ENCODE data around the gene PTDSS2. TPM values are rescaled to one million over a fixed set of nuclear protein-coding genes. Genes with fewer than 3 reads are reported as not detected.

PTDSS2 gene
- total RNA-seq, 1 experiment from 2014 or later = 30.4 TPM

- CTCF ChIA-PET = no interaction called here
- Mint-ChIP-seq H3K36me3 (ENCODE audit: insufficient read depth, unreplicated experiment) (peaks cover 4% of the 10 kb centered on the region), H3K9me3 (ENCODE audit: low read depth, unreplicated experiment) (no peaks in the 10 kb centered on the region), H3K27ac (ENCODE audit: unreplicated experiment) (no peak overlapping the region), H3K4me1 (ENCODE audit: low read depth, unreplicated experiment) (peaks cover 10% of the 10 kb centered on the region), H3K4me3 (ENCODE audit: low read depth, unreplicated experiment) (no peak overlapping the region), H3K27me3 (ENCODE audit: unreplicated experiment) (no peaks in the 10 kb centered on the region)
- no TSS peak for BruUV-seq (replicated peaks)
- intact Hi-C loops (cut with micrococcal nuclease; ENCODE audit: unreplicated experiment) = no loop called here
- TF ChIP-seq, protein P1, sequence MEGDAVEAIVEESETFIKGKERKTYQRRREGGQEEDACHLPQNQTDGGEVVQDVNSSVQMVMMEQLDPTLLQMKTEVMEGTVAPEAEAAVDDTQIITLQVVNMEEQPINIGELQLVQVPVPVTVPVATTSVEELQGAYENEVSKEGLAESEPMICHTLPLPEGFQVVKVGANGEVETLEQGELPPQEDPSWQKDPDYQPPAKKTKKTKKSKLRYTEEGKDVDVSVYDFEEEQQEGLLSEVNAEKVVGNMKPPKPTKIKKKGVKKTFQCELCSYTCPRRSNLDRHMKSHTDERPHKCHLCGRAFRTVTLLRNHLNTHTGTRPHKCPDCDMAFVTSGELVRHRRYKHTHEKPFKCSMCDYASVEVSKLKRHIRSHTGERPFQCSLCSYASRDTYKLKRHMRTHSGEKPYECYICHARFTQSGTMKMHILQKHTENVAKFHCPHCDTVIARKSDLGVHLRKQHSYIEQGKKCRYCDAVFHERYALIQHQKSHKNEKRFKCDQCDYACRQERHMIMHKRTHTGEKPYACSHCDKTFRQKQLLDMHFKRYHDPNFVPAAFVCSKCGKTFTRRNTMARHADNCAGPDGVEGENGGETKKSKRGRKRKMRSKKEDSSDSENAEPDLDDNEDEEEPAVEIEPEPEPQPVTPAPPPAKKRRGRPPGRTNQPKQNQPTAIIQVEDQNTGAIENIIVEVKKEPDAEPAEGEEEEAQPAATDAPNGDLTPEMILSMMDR (IDR thresholded peaks at IDR 0.05; ENCODE audit: unreplicated experiment) = no peak
- DNase-seq = no peak
Measured at GRCh38 chr11:473415-473814, 23.3 kb downstream of the PTDSS2 start.

- CTCF ChIA-PET = interaction anchor here (0.7 kb wide), 1 partner anchor 79 kb away, joined by 3 read pairs; no protein-coding TSS in a partner anchor
- no peaks in the 10 kb centered on the region for H3K27me3 Mint-ChIP-seq (ENCODE audit: unreplicated experiment)
- H3K4me1 Mint-ChIP-seq (ENCODE audit: low read depth, unreplicated experiment) = peaks cover 10% of the 10 kb centered on the region
- H3K4me3 Mint-ChIP-seq (ENCODE audit: low read depth, unreplicated experiment) = no peak overlapping the region
- no peak overlapping the region for H3K27ac Mint-ChIP-seq (ENCODE audit: unreplicated experiment)
- H3K9me3 Mint-ChIP-seq (ENCODE audit: low read depth, unreplicated experiment) = no peaks in the 10 kb centered on the region
- intact Hi-C loops (cut with micrococcal nuclease; ENCODE audit: unreplicated experiment) = no loop called here
- TF ChIP-seq, protein P1 (IDR thresholded peaks at IDR 0.05; ENCODE audit: unreplicated experiment) = no peak
- no peak for DNase-seq
- no TSS peak for BruUV-seq (replicated peaks)
- peaks cover 4% of the 10 kb centered on the region for H3K36me3 Mint-ChIP-seq (ENCODE audit: insufficient read depth, unreplicated experiment)
Measured at GRCh38 chr11:473962-474785, 24.1 kb downstream of the PTDSS2 start.

DNA sequence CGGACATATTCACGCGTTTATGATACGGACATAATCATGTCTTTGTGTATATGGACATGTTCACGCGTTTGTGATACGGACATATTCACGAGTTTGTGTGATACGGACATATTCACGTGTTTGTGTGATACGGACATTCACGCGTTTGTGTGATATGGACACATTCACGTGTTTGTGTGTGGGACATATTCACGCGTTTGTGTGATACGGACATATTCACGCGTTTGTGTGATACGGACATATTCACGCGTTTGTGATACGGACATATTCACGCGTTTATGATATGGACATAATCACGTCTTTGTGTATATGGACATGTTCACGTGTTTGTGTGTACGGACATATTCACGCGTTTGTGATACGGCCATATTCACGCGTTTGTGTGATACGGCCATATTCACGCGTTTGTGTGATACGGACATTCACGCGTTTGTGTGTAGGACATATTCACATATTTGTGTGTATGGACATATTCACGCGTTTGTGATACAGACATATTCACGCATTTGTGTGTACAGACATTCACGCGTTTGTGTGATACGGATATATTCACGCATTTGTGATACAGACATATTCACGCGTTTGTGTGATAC is 24.9 kb downstream of the PTDSS2 start:
- H3K4me1 Mint-ChIP-seq (ENCODE audit: low read depth, unreplicated experiment) = peaks cover 2% of the 10 kb centered on the region
- BruUV-seq (replicated peaks) = no TSS peak
- H3K27me3 Mint-ChIP-seq (ENCODE audit: unreplicated experiment) = no peaks in the 10 kb centered on the region
- CTCF ChIA-PET = interaction anchor here (0.7 kb wide), 1 partner anchor 79 kb away, joined by 3 read pairs; no protein-coding TSS in a partner anchor
- intact Hi-C loops (cut with micrococcal nuclease; ENCODE audit: unreplicated experiment) = no loop called here
- peaks cover 4% of the 10 kb centered on the region for H3K36me3 Mint-ChIP-seq (ENCODE audit: insufficient read depth, unreplicated experiment)
- TF ChIP-seq, protein P1 (IDR thresholded peaks at IDR 0.05; ENCODE audit: unreplicated experiment) = no peak
- no peaks in the 10 kb centered on the region for H3K9me3 Mint-ChIP-seq (ENCODE audit: low read depth, unreplicated experiment)
- H3K27ac Mint-ChIP-seq (ENCODE audit: unreplicated experiment) = no peak overlapping the region
- no peak for DNase-seq
- no peak overlapping the region for H3K4me3 Mint-ChIP-seq (ENCODE audit: low read depth, unreplicated experiment)

GRCh38 chr11:475941-476340 is 25.9 kb downstream of the PTDSS2 start:
- DNase-seq = no peak
- TF ChIP-seq, protein P1 (IDR thresholded peaks at IDR 0.05; ENCODE audit: unreplicated experiment) = no peak
- BruUV-seq (replicated peaks) = no TSS peak
- intact Hi-C loops (cut with micrococcal nuclease; ENCODE audit: unreplicated experiment) = no loop called here
- H3K27me3 Mint-ChIP-seq (ENCODE audit: unreplicated experiment) = no peaks in the 10 kb centered on the region
- H3K4me1 Mint-ChIP-seq (ENCODE audit: low read depth, unreplicated experiment) = no peaks in the 10 kb centered on the region
- CTCF ChIA-PET = no interaction called here
- peaks cover 4% of the 10 kb centered on the region for H3K36me3 Mint-ChIP-seq (ENCODE audit: insufficient read depth, unreplicated experiment)
- no peak overlapping the region for H3K4me3 Mint-ChIP-seq (ENCODE audit: low read depth, unreplicated experiment)
- no peaks in the 10 kb centered on the region for H3K9me3 Mint-ChIP-seq (ENCODE audit: low read depth, unreplicated experiment)
- H3K27ac Mint-ChIP-seq (ENCODE audit: unreplicated experiment) = no peak overlapping the region
